Right cardiac atrium (tissue), 5 donors: ENCODE measurements around the gene LRRC72. TPM values are rescaled to one million over a fixed set of nuclear protein-coding genes. Genes with fewer than 3 reads are reported as not detected.

ENCODE experiments used
- ATAC-seq, 2 donors: fragments of 200-7000 bp; cut with Tn5 transposase; one replicate each; pipeline versions ENCODE4 v1.8.0 to v1.9.1; 2020; ENCODE audit warnings: moderate library complexity in 2 of 2, mild to moderate bottlenecking in 1 of 2
- DNase-seq, 3 donors: peaks; one replicate each; pipeline ENCODE4 v3.0.0-alpha.2; 2020
- H3K27ac ChIP-seq: one replicate; pipeline ENCODE4 v1.5.1; 2013; ENCODE audit warnings: mild to moderate bottlenecking, low read length, control low read depth, moderate library complexity
- H3K27me3 ChIP-seq: one replicate; pipeline ENCODE4 v1.6.1; 2013; ENCODE audit not compliant: control insufficient read depth, insufficient read depth
- H3K4me1 ChIP-seq: one replicate; pipeline ENCODE4 v1.6.1; 2013; ENCODE audit warnings: low read length; ENCODE audit not compliant: control insufficient read depth, insufficient read depth
- H3K4me3 ChIP-seq: one replicate; pipeline ENCODE4 v1.5.1; 2013; ENCODE audit warnings: low read length, control low read depth
- H3K9me3 ChIP-seq: one replicate; pipeline ENCODE4 v1.6.1; 2013; ENCODE audit warnings: low read length; ENCODE audit not compliant: control insufficient read depth
- WGBS: extraction: QIAGEN DNeasy Blood & Tissue Kit; methylation state at CpG from one replicate; pipeline ENCODE4 v1.1.7; 2013; 5-methylcytosine and 5-hydroxymethylcytosine counted together
- intact Hi-C, 4 donors: fragments of 100-400 bp; cut with DNase I; formaldehyde crosslinking; loops; one replicate each; pipeline versions ENCODE4 v1.11.0 to v1.14.0; 2022 to 2023
- long read RNA-seq, 4 donors: library from polyadenylated mRNA; unstranded; transcript quantifications; one replicate each; pipeline ENCODE4 v2.0.0, GENCODE V29; 2020 to 2021
- polyA plus RNA-seq: library from polyadenylated mRNA; stranded (reverse); fragments of 200-250 nt; gene quantifications from one replicate; pipeline ENCODE4 v1.2.3, GENCODE V29; 2013
- total RNA-seq, 4 donors: library from RNA; stranded (reverse); fragmentation: NEBNext Ultra II Directional; extraction: Animal tissue kit (Norgen Biotek cat#: 25700); gene quantifications; one replicate each; pipeline ENCODE4 v1.2.1, GENCODE V29; 2021
- donor health status: healthy with polysubstance abuse.
- donor health status: DM: no; HTN: yes; CAD: no.
- donor health status: DM: no; HTN: no; CAD: no.
- donor health status: DM: no; HTN: yes; CAD: no; lungs with severe emphysema.
- donor health status: DM: yes; HTN: yes; CAD: no.

LRRC72 gene
- not detected for total RNA-seq
- not detected for polyA plus RNA-seq
- long read RNA-seq, donor 1: 0 reads
- long read RNA-seq, donor 2: 0 reads
- long read RNA-seq, donor 3: 0 reads
- long read RNA-seq, donor 4: 0 reads

- no peak within 1 kb of the TSS for H3K27ac ChIP-seq
- H3K27me3 ChIP-seq: no peaks in the 10 kb centered on the region
- WGBS: 96% methylated on average over 31 of the region's 31 CpGs
- no peak for DNase-seq
- H3K9me3 ChIP-seq: no peaks in the 10 kb centered on the region
- intact Hi-C loops: no loop called here
- no peak within 1 kb of the TSS for H3K4me3 ChIP-seq
- no peak for ATAC-seq
- H3K4me1 ChIP-seq: no peaks in the 10 kb centered on the region
Observed at GRCh38 chr7:16526742-16527540, at the start of gene LRRC72. TSS of gene LRRC72 (plus strand) at chr7:16526825. CDS start at chr7:16526953, 128 bp downstream.

- 88% methylated on average over 4 of the region's 4 CpGs for WGBS
- Histone ChIP-seq H3K9me3 (no peaks in the 10 kb centered on the region), H3K4me1 (no peaks in the 10 kb centered on the region), H3K4me3 (no peak overlapping the region), H3K27me3 (no peaks in the 10 kb centered on the region), H3K27ac (no peak overlapping the region)
- ATAC-seq (no peak), DNase-seq (no peak)
- intact Hi-C loops: no loop called here
Observed at GRCh38 chr7:16479161-16479560, 47.5 kb upstream of the LRRC72 start.

GRCh38 chr7:16479591-16479990, 47.0 kb upstream of the LRRC72 start:
- intact Hi-C loops: no loop called here
- ATAC-seq: no peak
- 74% methylated on average over 7 of the region's 7 CpGs for WGBS
- Histone ChIP-seq H3K4me1 (no peaks in the 10 kb centered on the region), H3K27me3 (no peaks in the 10 kb centered on the region), H3K4me3 (no peak overlapping the region), H3K9me3 (no peaks in the 10 kb centered on the region), H3K27ac (no peak overlapping the region)
- DNase-seq: no peak

- WGBS: 88% methylated on average over 4 of the region's 4 CpGs
- no peaks in the 10 kb centered on the region for H3K4me1 ChIP-seq
- DNase-seq (no peak), ATAC-seq (no peak)
- no peaks in the 10 kb centered on the region for H3K27me3 ChIP-seq
- intact Hi-C loops: no loop called here
- H3K27ac ChIP-seq: no peak overlapping the region
- no peak overlapping the region for H3K4me3 ChIP-seq
- no peaks in the 10 kb centered on the region for H3K9me3 ChIP-seq
Observed at GRCh38 chr7:16484453-16485158, 42.0 kb upstream of the LRRC72 start.

GRCh38 chr7:16491148-16491547, 35.5 kb upstream of the LRRC72 start:
- DNase-seq: no peak
- ATAC-seq: no peak
- intact Hi-C loops: no loop called here
- Histone ChIP-seq H3K4me1 (no peaks in the 10 kb centered on the region), H3K4me3 (no peak overlapping the region), H3K27me3 (no peaks in the 10 kb centered on the region), H3K27ac (no peak overlapping the region), H3K9me3 (no peaks in the 10 kb centered on the region)
- WGBS: 85% methylated on average over 2 of the region's 2 CpGs

GRCh38 chr7:16492513-16493062, 34.0 kb upstream of the LRRC72 start:
- 48% methylated on average over 3 of the region's 3 CpGs for WGBS
- H3K27ac ChIP-seq: no peak overlapping the region
- intact Hi-C loops: no loop called here
- DNase-seq (no peak), ATAC-seq (no peak)
- no peaks in the 10 kb centered on the region for H3K4me1 ChIP-seq
- no peaks in the 10 kb centered on the region for H3K27me3 ChIP-seq
- no peaks in the 10 kb centered on the region for H3K9me3 ChIP-seq
- no peak overlapping the region for H3K4me3 ChIP-seq

- no peaks in the 10 kb centered on the region for H3K4me1 ChIP-seq
- no peak overlapping the region for H3K27ac ChIP-seq
- no peak overlapping the region for H3K4me3 ChIP-seq
- ATAC-seq (no peak), DNase-seq (no peak)
- WGBS: 90% methylated on average over 2 of the region's 2 CpGs
- intact Hi-C loops: no loop called here
- H3K9me3 ChIP-seq: no peaks in the 10 kb centered on the region
- H3K27me3 ChIP-seq: no peaks in the 10 kb centered on the region
Observed at GRCh38 chr7:16493266-16493665, 33.4 kb upstream of the LRRC72 start.

- ATAC-seq (no peak), DNase-seq (no peak)
- Histone ChIP-seq H3K27ac (no peak overlapping the region), H3K4me1 (no peaks in the 10 kb centered on the region), H3K4me3 (no peak overlapping the region), H3K27me3 (no peaks in the 10 kb centered on the region), H3K9me3 (no peaks in the 10 kb centered on the region)
- intact Hi-C loops: no loop called here
- WGBS: 92% methylated on average over 2 of the region's 2 CpGs
Observed at GRCh38 chr7:16494551-16494950, 32.1 kb upstream of the LRRC72 start.

GRCh38 chr7:16494955-16495719, 31.5 kb upstream of the LRRC72 start:
- DNase-seq (no peak), ATAC-seq (no peak)
- no peak overlapping the region for H3K27ac ChIP-seq
- no peaks in the 10 kb centered on the region for H3K27me3 ChIP-seq
- intact Hi-C loops: no loop called here
- no peaks in the 10 kb centered on the region for H3K4me1 ChIP-seq
- no peaks in the 10 kb centered on the region for H3K9me3 ChIP-seq
- 68% methylated on average over 4 of the region's 4 CpGs for WGBS
- H3K4me3 ChIP-seq: no peak overlapping the region

- H3K9me3 ChIP-seq: no peaks in the 10 kb centered on the region
- 96% methylated on average over 2 of the region's 2 CpGs for WGBS
Observed at GRCh38 chr7:16498122-16498521, 28.5 kb upstream of the LRRC72 start.

More at GRCh38 chr7:16498122-16498521, 28.5 kb upstream of the LRRC72 start:
- H3K4me1 ChIP-seq: no peaks in the 10 kb centered on the region
- H3K27me3 ChIP-seq: no peaks in the 10 kb centered on the region
- ATAC-seq: no peak
- H3K4me3 ChIP-seq: no peak overlapping the region
- intact Hi-C loops: no loop called here
- no peak for DNase-seq
- no peak overlapping the region for H3K27ac ChIP-seq
